HCT116 (cell line): Measurements from ENCODE around the gene ADGRA1.

Source experiments
- EZH2 ChIP-seq: fragments of 200-600 bp; sonication (generic); IDR thresholded peaks from 2 replicates; pipeline ENCODE4 v1.6.1; 2017; ENCODE audit warnings: antibody characterized with exemption, mixed run types
- POLR2A ChIP-seq: IDR thresholded peaks from 2 replicates; pipeline ENCODE4 v1.7.0; 2011; ENCODE audit warnings: borderline replicate concordance; ENCODE audit not compliant: insufficient read depth, insufficient read length; ENCODE audit errors: extremely low read depth
- TF ChIP-seq, protein P1 (sequence below), 3 experiments: fragments of 200-600 bp in 1 of 3; sonication (generic) in 1 of 3; IDR thresholded peaks in 2 of 3; conservative IDR thresholded peaks in 1 of 3; 2 replicates each; pipeline ENCODE4 v1.5.1; 2012 to 2017; ENCODE audit warnings: low read depth in 2 of 3, low read length in 2 of 3, antibody characterized with exemption in 1 of 3, borderline replicate concordance in 1 of 3, control low read depth in 1 of 3, mild to moderate bottlenecking in 1 of 3, mixed read lengths in 1 of 3, mixed run types in 1 of 3, moderate library complexity in 1 of 3; ENCODE audit not compliant: insufficient read depth in 1 of 3

DNA sequence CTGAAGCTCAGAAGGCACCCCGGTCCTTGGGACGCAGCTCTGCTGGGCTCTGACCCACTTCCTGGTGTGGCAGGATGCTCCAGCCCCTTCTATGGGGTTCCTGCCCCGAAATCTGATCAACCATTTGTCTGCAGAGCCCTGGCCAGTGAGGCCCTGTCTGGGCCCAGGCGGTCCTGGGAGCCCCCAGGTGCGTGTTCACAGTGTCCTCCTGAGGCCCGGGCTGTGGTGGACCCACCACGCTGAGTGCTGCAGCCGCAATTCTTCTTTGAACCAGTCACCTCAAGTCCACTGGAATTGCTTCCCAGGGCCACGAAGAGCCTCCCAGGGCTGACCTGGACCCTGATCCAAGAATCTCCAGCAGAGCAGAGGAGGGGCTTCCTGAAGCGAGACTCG lies 91.4 kb downstream of the ADGRA1 start:
- TF ChIP-seq, protein P1, sequence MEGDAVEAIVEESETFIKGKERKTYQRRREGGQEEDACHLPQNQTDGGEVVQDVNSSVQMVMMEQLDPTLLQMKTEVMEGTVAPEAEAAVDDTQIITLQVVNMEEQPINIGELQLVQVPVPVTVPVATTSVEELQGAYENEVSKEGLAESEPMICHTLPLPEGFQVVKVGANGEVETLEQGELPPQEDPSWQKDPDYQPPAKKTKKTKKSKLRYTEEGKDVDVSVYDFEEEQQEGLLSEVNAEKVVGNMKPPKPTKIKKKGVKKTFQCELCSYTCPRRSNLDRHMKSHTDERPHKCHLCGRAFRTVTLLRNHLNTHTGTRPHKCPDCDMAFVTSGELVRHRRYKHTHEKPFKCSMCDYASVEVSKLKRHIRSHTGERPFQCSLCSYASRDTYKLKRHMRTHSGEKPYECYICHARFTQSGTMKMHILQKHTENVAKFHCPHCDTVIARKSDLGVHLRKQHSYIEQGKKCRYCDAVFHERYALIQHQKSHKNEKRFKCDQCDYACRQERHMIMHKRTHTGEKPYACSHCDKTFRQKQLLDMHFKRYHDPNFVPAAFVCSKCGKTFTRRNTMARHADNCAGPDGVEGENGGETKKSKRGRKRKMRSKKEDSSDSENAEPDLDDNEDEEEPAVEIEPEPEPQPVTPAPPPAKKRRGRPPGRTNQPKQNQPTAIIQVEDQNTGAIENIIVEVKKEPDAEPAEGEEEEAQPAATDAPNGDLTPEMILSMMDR (IDR thresholded peaks at IDR 0.05 in 2 of 3, conservative IDR thresholded peaks at IDR 0.05 in 1 of 3; ENCODE audit: borderline replicate concordance in 1 of 3, insufficient read depth in 1 of 3, low read depth in 2 of 3, low read length in 2 of 3): no peak
- TF ChIP-seq EZH2: no peak
- no peak for TF ChIP-seq POLR2A
